H54 (cell line): ENCODE data around the gene GXYLT1.

Source experiments
- DNase-seq: peaks from one replicate; pipeline ENCODE4 v3.0.0; 2011; ENCODE audit warnings: low spot score, mixed read lengths; ENCODE audit not compliant: insufficient read length
- FAIRE-seq: peaks from 3 replicates; lab custom pipeline; 2011; peaks lifted over from hg19 to GRCh38; lab: Jason Lieb, UNC
- POLR2A ChIP-seq: IDR thresholded peaks from 2 replicates; pipeline ENCODE4 v1.6.1; 2011; ENCODE audit warnings: low read depth, mild to moderate bottlenecking, low read length

GXYLT1 gene

GRCh38 chr12:42167711-42168110 lies 23.0 kb upstream of the GXYLT1 start:
- no peak for DNase-seq
- no peak for FAIRE-seq
- TF ChIP-seq POLR2A = no peak

GRCh38 chr12:42166501-42166900 lies 21.8 kb upstream of the GXYLT1 start:
- FAIRE-seq (no peak), DNase-seq (no peak)
- TF ChIP-seq POLR2A = no peak

- TF ChIP-seq POLR2A = no peak
- DNase-seq (no peak), FAIRE-seq (peak; percentile 50)
Measured at GRCh38 chr12:42163913-42164312, 19.2 kb upstream of the GXYLT1 start.

- no peak for TF ChIP-seq POLR2A
- DNase-seq = no peak
- FAIRE-seq = peak; percentile 57
Measured at GRCh38 chr12:42162965-42163364, 18.3 kb upstream of the GXYLT1 start.

- peak; percentile 84 for FAIRE-seq
- no peak for TF ChIP-seq POLR2A
- DNase-seq = no peak
Measured at GRCh38 chr12:42162193-42162592, 17.5 kb upstream of the GXYLT1 start.

GRCh38 chr12:42161529-42161928 lies 16.9 kb upstream of the GXYLT1 start:
- DNase-seq = no peak

GRCh38 chr12:42156232-42156631 lies 11.6 kb upstream of the GXYLT1 start:
- DNase-seq (no peak), FAIRE-seq (no peak)
- no peak for TF ChIP-seq POLR2A

More at GRCh38 chr12:42161529-42161928, 16.9 kb upstream of the GXYLT1 start:
- no peak for TF ChIP-seq POLR2A
- FAIRE-seq = no peak

- DNase-seq (no peak), FAIRE-seq (no peak)
- no peak for TF ChIP-seq POLR2A
Measured at GRCh38 chr12:42145552-42146215, 1.0 kb upstream of the GXYLT1 start.

- DNase-seq (no peak), FAIRE-seq (peak; percentile 75)
- no peak for TF ChIP-seq POLR2A
Measured at GRCh38 chr12:42145197-42145549, 499 bp upstream of the GXYLT1 start.

- no peak for TF ChIP-seq POLR2A
- no peak for FAIRE-seq
- no peak for DNase-seq
Measured at GRCh38 chr12:42144158-42144407, 591 bp downstream of the GXYLT1 start.

GRCh38 chr12:42143452-42144157 lies 1.1 kb downstream of the GXYLT1 start:
- TF ChIP-seq POLR2A = no peak
- peak; percentile 83 for FAIRE-seq
- DNase-seq = no peak

GRCh38 chr12:42141981-42142606 lies 2.6 kb downstream of the GXYLT1 start:
- DNase-seq (no peak), FAIRE-seq (no peak)
- no peak for TF ChIP-seq POLR2A

GRCh38 chr12:42140901-42141300 lies 3.8 kb downstream of the GXYLT1 start:
- no peak for DNase-seq
- FAIRE-seq = peak; percentile 66
- no peak for TF ChIP-seq POLR2A

GRCh38 chr12:42135259-42135814 lies 9.3 kb downstream of the GXYLT1 start:
- TF ChIP-seq POLR2A = no peak
- FAIRE-seq = peak; percentile 89
- DNase-seq = no peak
